OCI-LY3 (cell line): ENCODE results near the gene ILF3.

ENCODE experiments used
- EZH2phosphoT487 ChIP-seq: fragments of 200-600 bp; shearing (Covaris generic); IDR thresholded peaks from 2 replicates; pipeline ENCODE4 v1.6.1; 2018; ENCODE audit warnings: antibody characterized with exemption, mixed run types, low read depth
- TF ChIP-seq, protein P1 (sequence below): fragments of 200-600, 300-600 bp; sonication (generic); IDR thresholded peaks from 2 replicates; pipeline ENCODE4 v1.5.1; 2014; ENCODE audit warnings: antibody characterized with exemption, low read length, low read depth

DNA sequence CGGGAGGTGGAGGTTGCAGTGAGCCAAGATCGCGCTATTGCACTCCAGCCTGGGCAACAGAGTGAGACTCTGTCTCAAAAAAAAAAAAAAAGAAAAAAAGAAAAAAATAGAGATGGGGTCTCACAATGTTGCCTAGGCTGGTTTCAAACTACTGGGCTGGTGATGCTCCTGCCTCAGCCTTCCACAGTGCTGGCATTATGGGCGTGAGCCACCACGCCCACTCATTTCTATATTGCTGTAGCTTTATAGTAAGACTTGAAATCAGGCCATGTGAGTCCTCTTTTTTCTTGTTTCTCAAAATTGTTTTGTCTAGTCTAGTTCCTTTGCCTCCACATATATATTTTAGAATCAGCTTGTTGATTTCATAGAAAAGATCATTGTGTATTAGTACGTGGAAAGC is 82.0 kb downstream of the ILF3 start:
- TF ChIP-seq, protein P1, sequence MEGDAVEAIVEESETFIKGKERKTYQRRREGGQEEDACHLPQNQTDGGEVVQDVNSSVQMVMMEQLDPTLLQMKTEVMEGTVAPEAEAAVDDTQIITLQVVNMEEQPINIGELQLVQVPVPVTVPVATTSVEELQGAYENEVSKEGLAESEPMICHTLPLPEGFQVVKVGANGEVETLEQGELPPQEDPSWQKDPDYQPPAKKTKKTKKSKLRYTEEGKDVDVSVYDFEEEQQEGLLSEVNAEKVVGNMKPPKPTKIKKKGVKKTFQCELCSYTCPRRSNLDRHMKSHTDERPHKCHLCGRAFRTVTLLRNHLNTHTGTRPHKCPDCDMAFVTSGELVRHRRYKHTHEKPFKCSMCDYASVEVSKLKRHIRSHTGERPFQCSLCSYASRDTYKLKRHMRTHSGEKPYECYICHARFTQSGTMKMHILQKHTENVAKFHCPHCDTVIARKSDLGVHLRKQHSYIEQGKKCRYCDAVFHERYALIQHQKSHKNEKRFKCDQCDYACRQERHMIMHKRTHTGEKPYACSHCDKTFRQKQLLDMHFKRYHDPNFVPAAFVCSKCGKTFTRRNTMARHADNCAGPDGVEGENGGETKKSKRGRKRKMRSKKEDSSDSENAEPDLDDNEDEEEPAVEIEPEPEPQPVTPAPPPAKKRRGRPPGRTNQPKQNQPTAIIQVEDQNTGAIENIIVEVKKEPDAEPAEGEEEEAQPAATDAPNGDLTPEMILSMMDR: no peak
- TF ChIP-seq EZH2phosphoT487: no peak
